GM12801 (cell line): Measurements from ENCODE around the gene AOPEP.

Experiments used
- CTCF ChIP-seq: IDR thresholded peaks from one replicate; pipeline ENCODE4 v1.5.1; 2011; ENCODE audit warnings: control low read depth; ENCODE audit not compliant: insufficient read length; ENCODE audit errors: extremely low read depth

The AOPEP gene

GRCh38 chr9:95073918-95074317, 347.4 kb downstream of the AOPEP start:
- no peak for TF ChIP-seq CTCF

- no peak for TF ChIP-seq CTCF
These were observed 348.1 kb downstream of the AOPEP start for GRCh38 chr9:95074632-95075031.

- TF ChIP-seq CTCF = no peak
These were observed 349.2 kb downstream of the AOPEP start for GRCh38 chr9:95075700-95076099.

- TF ChIP-seq CTCF = no peak
These were observed 350.2 kb downstream of the AOPEP start for GRCh38 chr9:95076696-95077052.

- TF ChIP-seq CTCF = no peak
These were observed 350.7 kb downstream of the AOPEP start for GRCh38 chr9:95077053-95077765.

- no peak for TF ChIP-seq CTCF
These were observed 351.4 kb downstream of the AOPEP start for GRCh38 chr9:95077766-95078370.

- TF ChIP-seq CTCF = no peak
These were observed 352.0 kb downstream of the AOPEP start for GRCh38 chr9:95078511-95078910.
